Measurements from ENCODE around the gene FOXL2.

GRCh38 chr3:138919325-138919724 is 27.6 kb downstream of the FOXL2 start:
- TF ChIP-seq CTCF (IDR thresholded peaks at IDR 0.05) = no peak
- no peak for TF ChIP-seq EP300 (IDR thresholded peaks at IDR 0.05)
